IMR-90 (cell line): ENCODE data around the gene SFXN2. TPM values are rescaled to one million over a fixed set of nuclear protein-coding genes. Genes with fewer than 3 reads are reported as not detected.

ENCODE experiments used
- ATAC-seq: fragments of 200-7000 bp; cut with Tn5 transposase; 2 replicates; pipeline ENCODE4 v1.9.1; 2020; ENCODE audit warnings: low read depth, mild to moderate bottlenecking, moderate library complexity
- BruUV-seq: library from RNA; stranded (reverse); fragments of 400-500 nt; replicated peaks from 2 replicates; lab custom pipeline; 2021; lab: Mats Ljungman, UMichigan
- CTCF ChIA-PET: fragments of 300-600 bp; formaldehyde crosslinking; extraction: SDS; loops from one replicate; lab custom pipeline; 2021; ENCODE audit warnings: antibody characterized with exemption; lab: Yijun Ruan, JAX
- POLR2A ChIA-PET: fragments of 300-600 bp; sonication (Branson Sonifier 250); formaldehyde crosslinking; loops from one replicate; lab custom pipeline; 2022; ENCODE audit warnings: antibody characterized with exemption; ENCODE audit not compliant: unreplicated experiment; lab: Charles Lee
- DNase-seq: peaks from one replicate; pipeline ENCODE4 v3.0.0; 2013
- H2AFZ ChIP-seq: replicated peaks from 2 replicates; pipeline ENCODE3; 2013; ENCODE audit warnings: low read length, mild to moderate bottlenecking; ENCODE audit not compliant: poor library complexity
- H2AK5ac ChIP-seq: 2 replicates; pipeline ENCODE4 v1.6.1; 2013; ENCODE audit warnings: low read depth, low read length, inconsistent platforms
- H2AK9ac ChIP-seq: replicated peaks from 2 replicates; pipeline ENCODE3; 2013; ENCODE audit warnings: mild to moderate bottlenecking, low read depth, low read length, moderate library complexity; ENCODE audit not compliant: poor library complexity
- H2BK120ac ChIP-seq: 2 replicates; pipeline ENCODE4 v1.6.1; 2013; ENCODE audit warnings: low read depth, low read length, inconsistent platforms
- H2BK15ac ChIP-seq: 3 replicates; pipeline ENCODE4 v1.6.1; 2013; ENCODE audit warnings: low read depth, low read length, inconsistent platforms
- H2BK20ac ChIP-seq: 2 replicates; pipeline ENCODE4 v1.6.1; 2013; ENCODE audit warnings: low read depth, mild to moderate bottlenecking, inconsistent platforms, low read length, moderate library complexity
- H2BK5ac ChIP-seq: 2 replicates; pipeline ENCODE4 v1.6.1; 2013; ENCODE audit warnings: mild to moderate bottlenecking, low read depth, low read length, inconsistent platforms; ENCODE audit not compliant: poor library complexity, severe bottlenecking
- H3K14ac ChIP-seq: replicated peaks from 2 replicates; pipeline ENCODE4 v1.6.1; 2013; ENCODE audit warnings: low read depth, low read length, inconsistent platforms
- H3K18ac ChIP-seq: 2 replicates; pipeline ENCODE4 v1.6.1; 2013; ENCODE audit warnings: low read depth, low read length, control low read depth
- H3K23ac ChIP-seq: 2 replicates; pipeline ENCODE4 v1.6.1; 2013; ENCODE audit warnings: low read depth, low read length, inconsistent platforms
- H3K27ac ChIP-seq: 2 replicates; pipeline ENCODE4 v1.5.1; 2013; ENCODE audit warnings: mild to moderate bottlenecking, control low read depth, low read length; ENCODE audit not compliant: insufficient read depth
- H3K27me3 ChIP-seq: 2 replicates; pipeline ENCODE4 v1.6.1; 2013; ENCODE audit warnings: low read length; ENCODE audit not compliant: control insufficient read depth, insufficient read depth
- H3K36me3 ChIP-seq: 2 replicates; pipeline ENCODE4 v1.6.1; 2013; ENCODE audit warnings: low read length, mixed read lengths; ENCODE audit not compliant: control insufficient read depth, insufficient read depth
- H3K4ac ChIP-seq: 2 replicates; pipeline ENCODE4 v1.6.1; 2013; ENCODE audit warnings: low read depth, low read length, inconsistent platforms
- H3K4me1 ChIP-seq: 2 replicates; pipeline ENCODE4 v1.6.1; 2013; ENCODE audit warnings: low read length, mixed read lengths; ENCODE audit not compliant: control insufficient read depth, insufficient read depth
- H3K4me2 ChIP-seq: 2 replicates; pipeline ENCODE4 v1.6.1; 2013; ENCODE audit warnings: low read depth, mild to moderate bottlenecking, control low read depth, low read length, moderate library complexity
- H3K4me3 ChIP-seq: 2 replicates; pipeline ENCODE4 v1.5.1; 2013; ENCODE audit warnings: low read depth, mild to moderate bottlenecking, control low read depth, low read length, moderate library complexity; ENCODE audit not compliant: insufficient read depth
- H3K56ac ChIP-seq: 2 replicates; pipeline ENCODE4 v1.6.1; 2013; ENCODE audit warnings: low read length, inconsistent platforms; ENCODE audit not compliant: insufficient read depth; ENCODE audit errors: extremely low read depth
- H3K79me1 ChIP-seq, 2 experiments: 2 replicates each; pipeline ENCODE4 v1.6.1; 2013; ENCODE audit warnings: low read length in 2 of 2, inconsistent platforms in 1 of 2, low read depth in 1 of 2
- H3K9ac ChIP-seq: 2 replicates; pipeline ENCODE4 v1.6.1; 2013; ENCODE audit warnings: low read depth, low read length, control low read depth
- H3K9me1 ChIP-seq: 2 replicates; pipeline ENCODE4 v1.6.1; 2013; ENCODE audit warnings: low read length, inconsistent platforms; ENCODE audit not compliant: insufficient read depth
- H3K9me3 ChIP-seq: 2 replicates; pipeline ENCODE4 v1.6.1; 2013; ENCODE audit warnings: low read length; ENCODE audit not compliant: control insufficient read depth, insufficient read depth
- H4K20me1 ChIP-seq: 2 replicates; pipeline ENCODE4 v1.6.1; 2013; ENCODE audit warnings: low read length, inconsistent platforms; ENCODE audit not compliant: insufficient read depth
- H4K5ac ChIP-seq: 2 replicates; pipeline ENCODE4 v1.6.1; 2013; ENCODE audit warnings: mild to moderate bottlenecking, low read depth, low read length, control low read depth
- H4K8ac ChIP-seq, 2 experiments: 2 replicates each; pipeline ENCODE4 v1.6.1; 2013; ENCODE audit warnings: low read depth in 2 of 2, low read length in 2 of 2, control low read depth in 1 of 2, inconsistent platforms in 1 of 2
- H4K91ac ChIP-seq: 2 replicates; pipeline ENCODE4 v1.6.1; 2013; ENCODE audit warnings: low read depth, low read length, inconsistent platforms; ENCODE audit not compliant: insufficient read depth
- BHLHE40 ChIP-seq: fragments of 150-350 bp; IDR thresholded peaks from 2 replicates; pipeline ENCODE4 v1.6.1; 2016; ENCODE audit warnings: mild to moderate bottlenecking, low read depth, low read length
- CEBPB ChIP-seq: IDR thresholded peaks from 2 replicates; pipeline ENCODE4 v1.6.1; 2012; ENCODE audit warnings: low read depth, low read length, improper control_type of control experiment
- CHD1 ChIP-seq: IDR thresholded peaks from 2 replicates; pipeline ENCODE4 v1.6.1; 2012; ENCODE audit warnings: low read depth, low read length, improper control_type of control experiment
- CTCF ChIP-seq: conservative IDR thresholded peaks from 2 replicates; pipeline ENCODE4 v1.5.1; 2012; ENCODE audit warnings: mild to moderate bottlenecking, low read depth, low read length, improper control_type of control experiment
- ELK1 ChIP-seq: fragments of 150-350 bp; IDR thresholded peaks from 2 replicates; pipeline ENCODE4 v1.6.1; 2016; ENCODE audit warnings: low read depth, mild to moderate bottlenecking, low read length, moderate library complexity, borderline replicate concordance
- FOS ChIP-seq: fragments of 150-350 bp; IDR thresholded peaks from 2 replicates; pipeline ENCODE4 v1.6.1; 2016; ENCODE audit warnings: low read depth, low read length
- MAFK ChIP-seq: IDR thresholded peaks from 2 replicates; pipeline ENCODE4 v1.6.1; 2012; ENCODE audit warnings: low read depth, low read length, improper control_type of control experiment
- MAZ ChIP-seq: IDR thresholded peaks from 2 replicates; pipeline ENCODE4 v1.6.1; 2012; ENCODE audit warnings: low read depth, mild to moderate bottlenecking, low read length, improper control_type of control experiment, moderate library complexity, borderline replicate concordance
- MXI1 ChIP-seq: IDR thresholded peaks from 2 replicates; pipeline ENCODE4 v1.6.1; 2012; ENCODE audit warnings: low read depth, mild to moderate bottlenecking, low read length, moderate library complexity, borderline replicate concordance
- NFE2L2 ChIP-seq: fragments of 150-350 bp; IDR thresholded peaks from 2 replicates; pipeline ENCODE4 v1.6.1; 2016; ENCODE audit warnings: low read depth, mild to moderate bottlenecking, low read length
- RCOR1 ChIP-seq: IDR thresholded peaks from 2 replicates; pipeline ENCODE4 v1.6.1; 2012; ENCODE audit warnings: mild to moderate bottlenecking, low read length, improper control_type of control experiment; ENCODE audit not compliant: insufficient replicate concordance
- RFX5 ChIP-seq: IDR thresholded peaks from 2 replicates; pipeline ENCODE4 v1.8.0; 2012; ENCODE audit warnings: low read depth, mild to moderate bottlenecking, low read length, moderate library complexity
- WGBS, 2 experiments: methylation state at CpG; one replicate each; pipeline versions ENCODE4 v1.1.5 to v1.1.7; 2013; ENCODE audit warnings: missing lambda C conversion rate in 2 of 2; ENCODE audit not compliant: insufficient read length in 1 of 2; ENCODE audit errors: extremely low coverage in 2 of 2; 5-methylcytosine and 5-hydroxymethylcytosine counted together
- dilution Hi-C: fragments of 300-500 bp; cut with HindIII; formaldehyde crosslinking; loops from one replicate; pipeline ENCODE4 v1.14.3; 2018; ENCODE audit warnings: low sequenced_read_pairs; ENCODE audit not compliant: unreplicated experiment
- in situ Hi-C: fragments of 300-500 bp; cut with MboI; formaldehyde crosslinking; loops from 3 replicates; pipeline ENCODE4 v1.14.3; 2019; ENCODE audit warnings: low sequenced_read_pairs, inconsistent platforms, mixed read lengths
- intact Hi-C: fragments of 100-400 bp; cut with micrococcal nuclease; formaldehyde crosslinking; loops from 2 replicates; pipeline ENCODE4 v1.10.0; 2022
- polyA plus RNA-seq, 3 experiments: library from polyadenylated mRNA; depleted of rRNA; stranded (reverse); fragments of >200 nt; gene quantifications; 2 replicates each; pipeline ENCODE4 v1.2.3, GENCODE V29; 2012; ENCODE audit warnings: low replicate concordance in 1 of 3
- total RNA-seq: library from RNA; depleted of rRNA; stranded (reverse); fragments of >200 nt; gene quantifications from 2 replicates; pipeline ENCODE4 v1.2.3, GENCODE V29; 2012
- TF ChIP-seq, protein P1 (sequence below): fragments of 150-350 bp; IDR thresholded peaks from 2 replicates; pipeline ENCODE4 v1.6.1; 2017; ENCODE audit warnings: mild to moderate bottlenecking, antibody characterized with exemption, low read length, low read depth

SFXN2 gene
- total and polyA plus RNA-seq, 2 of the 4 experiments (the other 2 are of a cell fraction): 6.9 to 11.7 TPM

- peak overlapping the region; percentile 27; the same call in 1 of the 2 replicates for H3K4me2 ChIP-seq
- H4K8ac ChIP-seq: 0 out of 4 replicates have a peak overlapping the region, but pooled peaks of 1 of the 2 experiments have one; percentile 19
- no peaks in the 10 kb centered on the region for H3K9me3 ChIP-seq
- TF ChIP-seq MAZ (no peak), CEBPB (no peak; the same call in 1 of the 2 replicates), MXI1 (0 out of 2 replicates have a peak, but pooled peaks have one; percentile 34), CTCF (no peak), MAFK (no peak), RFX5 (no peak), FOS (no peak), RCOR1 (no peak), NFE2L2 (peak; percentile 9; the same call in 1 of the 2 replicates), BHLHE40 (no peak), CHD1 (no peak), ELK1 (no peak)
- TF ChIP-seq, protein P1, sequence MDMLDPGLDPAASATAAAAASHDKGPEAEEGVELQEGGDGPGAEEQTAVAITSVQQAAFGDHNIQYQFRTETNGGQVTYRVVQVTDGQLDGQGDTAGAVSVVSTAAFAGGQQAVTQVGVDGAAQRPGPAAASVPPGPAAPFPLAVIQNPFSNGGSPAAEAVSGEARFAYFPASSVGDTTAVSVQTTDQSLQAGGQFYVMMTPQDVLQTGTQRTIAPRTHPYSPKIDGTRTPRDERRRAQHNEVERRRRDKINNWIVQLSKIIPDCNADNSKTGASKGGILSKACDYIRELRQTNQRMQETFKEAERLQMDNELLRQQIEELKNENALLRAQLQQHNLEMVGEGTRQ: no peak
- DNase-seq: peak; percentile 80
- H3K9ac ChIP-seq: no peak overlapping the region
- peaks cover 9% of the 10 kb centered on the region for H3K4me1 ChIP-seq
- no peak overlapping the region for H3K18ac ChIP-seq
- no peak overlapping the region for H2BK120ac ChIP-seq
- H3K79me1 ChIP-seq: peaks cover 39 to 54% of the 10 kb centered on the region in 2 experiments
- no peak overlapping the region for H3K4me3 ChIP-seq
- H3K14ac ChIP-seq: no peak overlapping the region
- H2AFZ ChIP-seq: peak overlapping the region; percentile 55
- no peak overlapping the region for H3K23ac ChIP-seq
- no peaks in the 10 kb centered on the region for H3K27me3 ChIP-seq
- no peak for ATAC-seq
- WGBS, 2 experiments: 75% methylated on average over 1 of the region's 3 CpGs; no CpG with 5 or more reads in 1 of the 2 experiments
- H3K27ac ChIP-seq: no peak overlapping the region
- 0 out of 2 replicates have a peak overlapping the region, but pooled peaks have one; percentile 9 for H4K91ac ChIP-seq
- no peaks in the 10 kb centered on the region for H3K36me3 ChIP-seq
- no peak overlapping the region for H3K4ac ChIP-seq
- no peak overlapping the region for H2BK5ac ChIP-seq
- peaks cover 3% of the 10 kb centered on the region; the same call in 1 of the 2 replicates for H4K20me1 ChIP-seq
- intact Hi-C loops (no loop called here), dilution Hi-C loops (no loop called here), in situ Hi-C loops (no loop called here)
- H2BK15ac ChIP-seq: no peak overlapping the region
- H4K5ac ChIP-seq: no peak overlapping the region
- no TSS peak for BruUV-seq
- no peak overlapping the region for H2BK20ac ChIP-seq
- peak overlapping the region; percentile 36; the same call in 1 of the 2 replicates for H2AK5ac ChIP-seq
- POLR2A ChIA-PET: no interaction called here
- no peak overlapping the region for H2AK9ac ChIP-seq
- no peak overlapping the region for H3K56ac ChIP-seq
- CTCF ChIA-PET: no interaction called here
- peaks cover 10% of the 10 kb centered on the region for H3K9me1 ChIP-seq
Observed at GRCh38 chr10:102718220-102718619, 3.8 kb downstream of the SFXN2 start.
